PFSK-1 (cell line): ENCODE measurements around the gene MCM5.

ENCODE experiments used
- POLR2AphosphoS5 ChIP-seq: IDR thresholded peaks from 2 replicates; pipeline ENCODE4 v1.6.1; 2012; ENCODE audit warnings: low read depth, mild to moderate bottlenecking, control low read depth, low read length, moderate library complexity
- REST ChIP-seq, 2 experiments: IDR thresholded peaks; 2 replicates each; pipeline versions ENCODE4 v1.6.1 to v1.8.0; 2011 to 2012; ENCODE audit warnings: low read depth in 2 of 2, low read length in 2 of 2, control low read depth in 1 of 2, inconsistent platforms in 1 of 2, mild to moderate bottlenecking in 1 of 2, moderate library complexity in 1 of 2; ENCODE audit not compliant: insufficient read depth in 1 of 2
- SIN3A ChIP-seq: IDR thresholded peaks from 2 replicates; pipeline ENCODE4 v1.6.1; 2012; ENCODE audit warnings: mild to moderate bottlenecking, low read length, moderate library complexity, borderline replicate concordance; ENCODE audit not compliant: insufficient read depth
- TAF1 ChIP-seq: IDR thresholded peaks from 2 replicates; pipeline ENCODE4 v1.6.1; 2012; ENCODE audit warnings: low read length, control low read depth, borderline replicate concordance; ENCODE audit not compliant: insufficient read depth

- TF ChIP-seq TAF1 (no peak), POLR2AphosphoS5 (no peak), REST (IDR thresholded peaks at IDR 0.05; ENCODE audit: insufficient read depth in 1 of 2, low read depth in 2 of 2, low read length in 2 of 2) (no peak), SIN3A (no peak)
These were observed 14.9 kb upstream of the MCM5 start for GRCh38 chr22:35384975-35385588.
